NCI-H774 (cell line): ENCODE measurements around the gene TASP1.
"Not testable (repeated sequence)": the region's sequence is repeated elsewhere in the genome, so short reads cannot be mapped to it uniquely, and the experiment has no call there.

Source experiments
- DNase-seq: peaks from one replicate; lab custom pipeline; 2025; lab: John Stamatoyannopoulos, UW

The TASP1 gene

GRCh38 chr20:13493143-13493542 is 145.6 kb downstream of the TASP1 start:
- no peak for DNase-seq

- DNase-seq = no peak
These were observed 146.7 kb downstream of the TASP1 start for GRCh38 chr20:13492001-13492481.

GRCh38 chr20:13487202-13487601 is 151.5 kb downstream of the TASP1 start:
- DNase-seq = no peak

- no peak for DNase-seq
These were observed 152.0 kb downstream of the TASP1 start for GRCh38 chr20:13486694-13487093.

GRCh38 chr20:13485576-13485975 is 153.2 kb downstream of the TASP1 start:
- no peak for DNase-seq

- DNase-seq = not testable (repeated sequence)
These were observed 153.7 kb downstream of the TASP1 start for GRCh38 chr20:13485019-13485418.

GRCh38 chr20:13483472-13483871 is 155.3 kb downstream of the TASP1 start:
- not testable (repeated sequence) for DNase-seq

- DNase-seq = no peak
These were observed 160.4 kb downstream of the TASP1 start for GRCh38 chr20:13478366-13478765.

- no peak for DNase-seq
These were observed 164.3 kb downstream of the TASP1 start for GRCh38 chr20:13474467-13474866.

- no peak for DNase-seq
These were observed 169.5 kb downstream of the TASP1 start for GRCh38 chr20:13469262-13469661.

GRCh38 chr20:13468166-13468565 is 170.6 kb downstream of the TASP1 start:
- no peak for DNase-seq

GRCh38 chr20:13464702-13465101 is 174.0 kb downstream of the TASP1 start:
- no peak for DNase-seq

GRCh38 chr20:13461849-13462458 is 176.8 kb downstream of the TASP1 start:
- DNase-seq = no peak

GRCh38 chr20:13458860-13459451 is 179.8 kb downstream of the TASP1 start:
- no peak for DNase-seq

- DNase-seq = no peak
These were observed 181.2 kb downstream of the TASP1 start for GRCh38 chr20:13457487-13457886.

GRCh38 chr20:13455713-13456112 is 183.0 kb downstream of the TASP1 start:
- DNase-seq = no peak

- DNase-seq = no peak
These were observed 185.4 kb downstream of the TASP1 start for GRCh38 chr20:13453367-13453766.

- no peak for DNase-seq
These were observed 186.1 kb downstream of the TASP1 start for GRCh38 chr20:13452470-13453124.

- no peak for DNase-seq
These were observed 188.8 kb downstream of the TASP1 start for GRCh38 chr20:13449868-13450434.

- no peak for DNase-seq
These were observed 191.1 kb downstream of the TASP1 start for GRCh38 chr20:13447385-13448180.

- no peak for DNase-seq
These were observed 195.0 kb downstream of the TASP1 start for GRCh38 chr20:13443690-13444089.

GRCh38 chr20:13442986-13443385 is 195.7 kb downstream of the TASP1 start:
- no peak for DNase-seq
